Activated T-cell treated with anti-CD3 and anti-CD28 coated beads, Interleukin-2, amount 50 U/mL, for 72 hours (primary cell): Measurements from ENCODE around the gene GAGE2A. TPM values are rescaled to one million over a fixed set of nuclear protein-coding genes. Genes with fewer than 3 reads are reported as not detected.
"Not testable (repeated sequence)": the region's sequence is repeated elsewhere in the genome, so short reads cannot be mapped to it uniquely, and the experiment has no call there.

Experiments used
- ATAC-seq, 2 donors: fragments of 150-1000 bp; cut with Tn5 transposase; replicated peaks in 1 of 2; 2 replicates each; pipeline ENCODE4 v1.10.0; 2021; ENCODE audit warnings: moderate library complexity in 2 of 2, mild to moderate bottlenecking in 1 of 2
- DNase-seq, 2 donors: peaks; one replicate each; pipeline ENCODE4 v3.0.0; 2021 to 2022; ENCODE audit warnings: mixed read lengths in 1 of 2
- H3K27ac Mint-ChIP-seq: one replicate; pipeline ENCODE4 v1.8.0; 2022; ENCODE audit warnings: mild to moderate bottlenecking, moderate library complexity, mixed read lengths
- H3K27me3 Mint-ChIP-seq: one replicate; pipeline ENCODE4 v1.8.0; 2022; ENCODE audit warnings: low read depth, mixed read lengths
- H3K36me3 Mint-ChIP-seq, 2 donors: one replicate each; pipeline ENCODE4 v1.8.0; 2022; ENCODE audit warnings: mixed read lengths in 2 of 2, mild to moderate bottlenecking in 1 of 2; ENCODE audit not compliant: insufficient read depth in 2 of 2
- H3K4me1 Mint-ChIP-seq: one replicate; pipeline ENCODE4 v1.8.0; 2022; ENCODE audit warnings: low read depth, mixed read lengths
- H3K4me3 Mint-ChIP-seq, 2 donors: one replicate each; pipeline ENCODE4 v1.8.0; 2022; ENCODE audit warnings: mild to moderate bottlenecking in 2 of 2, mixed read lengths in 2 of 2, moderate library complexity in 2 of 2
- H3K9me3 Mint-ChIP-seq, 2 donors: one replicate each; pipeline ENCODE4 v1.8.0; 2022; ENCODE audit warnings: mixed read lengths in 2 of 2
- total RNA-seq, 2 donors: library from RNA; stranded (reverse); gene quantifications; one replicate each; pipeline ENCODE4 v1.2.3, GENCODE V29; 2022

The GAGE2A gene
- total RNA-seq: not detected

DNA sequence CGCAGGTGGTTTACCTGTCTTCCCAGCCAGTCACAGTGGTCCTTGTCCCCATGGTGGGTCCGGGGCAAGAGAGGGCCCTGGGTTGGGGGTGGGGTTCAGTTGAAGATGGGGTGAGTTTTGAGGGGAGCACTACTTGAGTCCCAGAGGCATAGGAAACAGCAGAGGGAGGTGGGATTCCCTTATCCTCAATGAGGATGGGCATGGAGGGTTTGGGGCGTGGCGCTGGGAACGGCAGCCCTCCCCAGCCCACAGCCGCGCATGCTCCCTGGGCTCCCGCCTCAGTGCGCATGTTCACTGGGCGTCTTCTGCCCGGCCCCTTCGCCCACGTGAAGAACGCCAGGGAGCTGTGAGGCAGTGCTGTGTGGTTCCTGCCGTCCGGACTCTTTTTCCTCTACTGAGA lies at the start of gene GAGE2A:
Gene GAGE2A (plus strand): TSS at position 301 of the 400 bp plus-strand sequence. CDS start 1,155 bp downstream, outside the sequence.
- H3K27ac Mint-ChIP-seq, H3K4me1 Mint-ChIP-seq, ATAC-seq, H3K27me3 Mint-ChIP-seq, H3K4me3 Mint-ChIP-seq, H3K36me3 Mint-ChIP-seq, H3K9me3 Mint-ChIP-seq, DNase-seq: not testable (repeated sequence)

DNA sequence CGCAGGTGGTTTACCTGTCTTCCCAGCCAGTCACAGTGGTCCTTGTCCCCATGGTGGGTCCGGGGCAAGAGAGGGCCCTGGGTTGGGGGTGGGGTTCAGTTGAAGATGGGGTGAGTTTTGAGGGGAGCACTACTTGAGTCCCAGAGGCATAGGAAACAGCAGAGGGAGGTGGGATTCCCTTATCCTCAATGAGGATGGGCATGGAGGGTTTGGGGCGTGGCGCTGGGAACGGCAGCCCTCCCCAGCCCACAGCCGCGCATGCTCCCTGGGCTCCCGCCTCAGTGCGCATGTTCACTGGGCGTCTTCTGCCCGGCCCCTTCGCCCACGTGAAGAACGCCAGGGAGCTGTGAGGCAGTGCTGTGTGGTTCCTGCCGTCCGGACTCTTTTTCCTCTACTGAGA lies 47.9 kb upstream of the GAGE2A start, which contains the start of gene GAGE12D:
Gene GAGE12D (plus strand): TSS at position 301 of the 400 bp plus-strand sequence. CDS start 1,155 bp downstream, outside the sequence.
- not testable (repeated sequence) for DNase-seq, H3K9me3 Mint-ChIP-seq, H3K27ac Mint-ChIP-seq, H3K36me3 Mint-ChIP-seq, ATAC-seq, H3K4me1 Mint-ChIP-seq, H3K27me3 Mint-ChIP-seq, H3K4me3 Mint-ChIP-seq

GRCh38 chrX:49550989-49551388 lies 38.3 kb upstream of the GAGE2A start, which contains the start of gene GAGE12E:
TSS of gene GAGE12E (plus strand) at chrX:49551289. CDS start at chrX:49552444, 1,155 bp downstream.
- not testable (repeated sequence) for H3K9me3 Mint-ChIP-seq, H3K4me3 Mint-ChIP-seq, H3K27me3 Mint-ChIP-seq, H3K4me1 Mint-ChIP-seq, H3K27ac Mint-ChIP-seq, ATAC-seq, H3K36me3 Mint-ChIP-seq, DNase-seq

DNA sequence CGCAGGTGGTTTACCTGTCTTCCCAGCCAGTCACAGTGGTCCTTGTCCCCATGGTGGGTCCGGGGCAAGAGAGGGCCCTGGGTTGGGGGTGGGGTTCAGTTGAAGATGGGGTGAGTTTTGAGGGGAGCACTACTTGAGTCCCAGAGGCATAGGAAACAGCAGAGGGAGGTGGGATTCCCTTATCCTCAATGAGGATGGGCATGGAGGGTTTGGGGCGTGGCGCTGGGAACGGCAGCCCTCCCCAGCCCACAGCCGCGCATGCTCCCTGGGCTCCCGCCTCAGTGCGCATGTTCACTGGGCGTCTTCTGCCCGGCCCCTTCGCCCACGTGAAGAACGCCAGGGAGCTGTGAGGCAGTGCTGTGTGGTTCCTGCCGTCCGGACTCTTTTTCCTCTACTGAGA lies 28.8 kb upstream of the GAGE2A start, which contains the start of gene GAGE12F:
Gene GAGE12F (plus strand): TSS at position 301 of the 400 bp plus-strand sequence. CDS start 1,155 bp downstream, outside the sequence.
- H3K36me3 Mint-ChIP-seq, H3K27ac Mint-ChIP-seq, H3K27me3 Mint-ChIP-seq, H3K9me3 Mint-ChIP-seq, DNase-seq, H3K4me1 Mint-ChIP-seq, H3K4me3 Mint-ChIP-seq, ATAC-seq: not testable (repeated sequence)

DNA sequence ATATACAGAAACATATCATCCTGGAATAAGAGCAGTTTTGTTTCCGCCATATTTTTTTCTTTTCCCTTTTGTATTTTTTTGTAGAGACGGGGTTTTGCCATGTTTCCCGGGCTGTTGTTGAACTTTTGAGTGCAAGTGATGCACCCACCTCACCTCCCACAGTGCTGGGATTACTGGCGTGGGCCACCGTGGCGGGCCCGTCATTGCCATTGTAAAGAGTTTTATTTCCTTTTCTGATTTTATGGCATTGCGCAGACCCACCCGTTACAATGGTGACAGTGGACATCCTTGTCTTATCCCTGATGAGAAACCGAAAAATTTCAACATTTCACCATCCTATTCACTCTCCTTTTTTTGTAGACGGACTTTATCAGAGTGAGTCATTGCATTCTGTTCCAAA lies 20.6 kb upstream of the GAGE2A start:
- not testable (repeated sequence) for ATAC-seq, H3K4me3 Mint-ChIP-seq, H3K27ac Mint-ChIP-seq, DNase-seq, H3K9me3 Mint-ChIP-seq, H3K4me1 Mint-ChIP-seq, H3K27me3 Mint-ChIP-seq, H3K36me3 Mint-ChIP-seq

DNA sequence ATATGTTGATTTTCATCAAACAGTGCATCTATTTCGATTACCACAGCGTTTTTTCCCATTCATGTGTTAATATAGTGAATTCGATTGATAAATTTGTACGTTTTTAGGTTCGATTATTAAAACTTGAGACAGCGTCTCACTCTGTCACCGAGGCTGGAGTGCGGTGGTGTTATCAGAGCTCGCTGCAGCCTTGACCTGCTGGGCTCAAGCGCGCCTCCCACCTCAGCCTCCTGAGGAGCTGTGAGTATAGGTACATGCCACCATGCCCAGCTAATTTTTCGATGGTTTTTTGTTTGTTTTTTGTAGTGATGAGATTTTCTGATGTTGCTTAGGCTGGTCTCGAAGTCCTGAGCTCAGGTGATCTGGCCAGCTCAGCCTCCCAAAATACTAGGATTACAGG lies 20.1 kb upstream of the GAGE2A start:
- not testable (repeated sequence) for H3K4me3 Mint-ChIP-seq, DNase-seq, H3K9me3 Mint-ChIP-seq, H3K27ac Mint-ChIP-seq, ATAC-seq, H3K36me3 Mint-ChIP-seq, H3K4me1 Mint-ChIP-seq, H3K27me3 Mint-ChIP-seq

DNA sequence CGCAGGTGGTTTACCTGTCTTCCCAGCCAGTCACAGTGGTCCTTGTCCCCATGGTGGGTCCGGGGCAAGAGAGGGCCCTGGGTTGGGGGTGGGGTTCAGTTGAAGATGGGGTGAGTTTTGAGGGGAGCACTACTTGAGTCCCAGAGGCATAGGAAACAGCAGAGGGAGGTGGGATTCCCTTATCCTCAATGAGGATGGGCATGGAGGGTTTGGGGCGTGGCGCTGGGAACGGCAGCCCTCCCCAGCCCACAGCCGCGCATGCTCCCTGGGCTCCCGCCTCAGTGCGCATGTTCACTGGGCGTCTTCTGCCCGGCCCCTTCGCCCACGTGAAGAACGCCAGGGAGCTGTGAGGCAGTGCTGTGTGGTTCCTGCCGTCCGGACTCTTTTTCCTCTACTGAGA lies 19.2 kb upstream of the GAGE2A start, which contains the start of gene GAGE12G:
Gene GAGE12G (plus strand): TSS at position 301 of the 400 bp plus-strand sequence. CDS start 1,155 bp downstream, outside the sequence.
- not testable (repeated sequence) for H3K27me3 Mint-ChIP-seq, H3K4me3 Mint-ChIP-seq, H3K9me3 Mint-ChIP-seq, DNase-seq, ATAC-seq, H3K36me3 Mint-ChIP-seq, H3K4me1 Mint-ChIP-seq, H3K27ac Mint-ChIP-seq

DNA sequence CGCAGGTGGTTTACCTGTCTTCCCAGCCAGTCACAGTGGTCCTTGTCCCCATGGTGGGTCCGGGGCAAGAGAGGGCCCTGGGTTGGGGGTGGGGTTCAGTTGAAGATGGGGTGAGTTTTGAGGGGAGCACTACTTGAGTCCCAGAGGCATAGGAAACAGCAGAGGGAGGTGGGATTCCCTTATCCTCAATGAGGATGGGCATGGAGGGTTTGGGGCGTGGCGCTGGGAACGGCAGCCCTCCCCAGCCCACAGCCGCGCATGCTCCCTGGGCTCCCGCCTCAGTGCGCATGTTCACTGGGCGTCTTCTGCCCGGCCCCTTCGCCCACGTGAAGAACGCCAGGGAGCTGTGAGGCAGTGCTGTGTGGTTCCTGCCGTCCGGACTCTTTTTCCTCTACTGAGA lies 9.6 kb upstream of the GAGE2A start, which contains the start of gene GAGE12H:
Gene GAGE12H (plus strand): TSS at position 301 of the 400 bp plus-strand sequence. CDS start 1,155 bp downstream, outside the sequence.
- H3K4me1 Mint-ChIP-seq, H3K27me3 Mint-ChIP-seq, H3K27ac Mint-ChIP-seq, H3K36me3 Mint-ChIP-seq, DNase-seq, H3K9me3 Mint-ChIP-seq, H3K4me3 Mint-ChIP-seq, ATAC-seq: not testable (repeated sequence)

DNA sequence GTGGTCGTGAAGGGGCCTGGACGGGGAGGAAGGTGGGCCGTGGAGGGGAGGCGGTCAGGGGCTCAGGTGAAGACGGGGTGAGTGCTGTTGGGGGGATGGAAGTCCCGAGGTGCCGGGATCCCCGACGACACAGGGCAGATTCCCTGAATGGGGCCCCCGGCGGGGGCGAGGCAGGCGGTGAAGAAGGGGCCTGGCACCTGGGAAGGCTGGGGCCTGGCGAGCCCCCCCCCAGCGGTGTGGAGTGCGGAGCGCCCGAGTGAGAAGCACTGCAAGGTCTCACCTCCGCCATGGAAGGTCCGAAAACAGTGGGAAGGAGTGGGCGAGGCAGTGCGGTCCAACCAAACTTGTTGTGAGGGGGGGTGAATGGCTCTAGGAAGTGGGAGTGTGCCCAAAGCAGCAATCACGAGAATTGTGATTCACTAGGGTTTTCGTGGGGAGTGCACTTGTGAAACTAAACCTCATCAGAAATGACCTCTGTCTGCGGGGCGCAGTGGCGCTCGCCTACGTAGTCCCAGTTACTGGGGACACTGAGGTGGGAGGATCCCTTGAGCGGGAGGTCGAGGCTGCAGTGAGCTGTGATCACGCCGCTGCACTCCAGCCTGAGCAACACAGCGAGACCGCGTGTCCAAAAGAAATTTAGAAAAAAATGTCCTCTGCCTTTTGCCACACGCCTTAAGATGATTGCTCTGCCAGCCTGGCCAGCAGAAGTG lies 628 bp downstream of the GAGE2A start:
- not testable (repeated sequence) for H3K27ac Mint-ChIP-seq, H3K4me1 Mint-ChIP-seq, H3K4me3 Mint-ChIP-seq, H3K9me3 Mint-ChIP-seq, ATAC-seq, H3K27me3 Mint-ChIP-seq, H3K36me3 Mint-ChIP-seq
- DNase-seq: peak; percentile 2 to 3

- H3K9me3 Mint-ChIP-seq, H3K27ac Mint-ChIP-seq, H3K36me3 Mint-ChIP-seq, H3K4me3 Mint-ChIP-seq, H3K27me3 Mint-ChIP-seq, H3K4me1 Mint-ChIP-seq, DNase-seq, ATAC-seq: not testable (repeated sequence)
Observed at GRCh38 chrX:49590488-49590887, 1.2 kb downstream of the GAGE2A start.

DNA sequence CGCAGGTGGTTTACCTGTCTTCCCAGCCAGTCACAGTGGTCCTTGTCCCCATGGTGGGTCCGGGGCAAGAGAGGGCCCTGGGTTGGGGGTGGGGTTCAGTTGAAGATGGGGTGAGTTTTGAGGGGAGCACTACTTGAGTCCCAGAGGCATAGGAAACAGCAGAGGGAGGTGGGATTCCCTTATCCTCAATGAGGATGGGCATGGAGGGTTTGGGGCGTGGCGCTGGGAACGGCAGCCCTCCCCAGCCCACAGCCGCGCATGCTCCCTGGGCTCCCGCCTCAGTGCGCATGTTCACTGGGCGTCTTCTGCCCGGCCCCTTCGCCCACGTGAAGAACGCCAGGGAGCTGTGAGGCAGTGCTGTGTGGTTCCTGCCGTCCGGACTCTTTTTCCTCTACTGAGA lies 9.4 kb downstream of the GAGE2A start, which contains the start of gene GAGE1:
Gene GAGE1 (plus strand): TSS at position 301 of the 400 bp plus-strand sequence. CDS start 1,155 bp downstream, outside the sequence.
- not testable (repeated sequence) for H3K36me3 Mint-ChIP-seq, H3K27me3 Mint-ChIP-seq, ATAC-seq, DNase-seq, H3K4me3 Mint-ChIP-seq, H3K27ac Mint-ChIP-seq, H3K9me3 Mint-ChIP-seq, H3K4me1 Mint-ChIP-seq

DNA sequence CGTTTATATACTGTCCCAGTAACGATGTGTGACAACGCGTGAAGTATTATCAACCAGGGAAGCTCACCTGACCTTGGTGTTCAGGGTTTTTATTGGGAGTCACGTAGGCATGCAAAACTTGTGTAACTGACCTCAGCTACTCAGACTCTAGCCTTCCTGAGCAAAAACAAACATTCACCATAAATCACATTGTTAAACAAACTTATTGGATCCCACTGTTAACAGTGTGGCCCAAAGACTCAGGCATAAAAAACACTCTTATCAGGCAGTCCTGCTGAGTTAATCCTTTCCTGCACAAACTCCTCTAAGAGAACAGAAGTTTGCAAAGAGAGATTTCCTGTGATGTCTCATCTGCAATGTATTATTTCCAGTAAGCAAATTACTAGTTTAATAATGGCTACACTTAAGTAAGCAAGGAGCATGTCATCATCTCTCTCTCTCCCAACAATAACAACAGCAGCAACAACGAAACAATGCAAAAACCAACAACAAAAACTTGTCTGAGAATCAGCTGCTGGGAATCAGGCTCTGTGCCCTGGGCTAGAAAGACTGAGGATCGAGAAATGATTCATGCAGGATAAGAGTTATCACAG lies 21.5 kb downstream of the GAGE2A start:
- Mint-ChIP-seq H3K9me3 (peaks cover 0 to 2% of the 10 kb centered on the region in 2 donors), H3K27ac (no peak overlapping the region), H3K36me3 (no peaks in the 10 kb centered on the region), H3K4me3 (no peak overlapping the region), H3K4me1 (no peaks in the 10 kb centered on the region), H3K27me3 (peaks cover 12% of the 10 kb centered on the region)
- no peak for DNase-seq
- ATAC-seq: no peak

DNA sequence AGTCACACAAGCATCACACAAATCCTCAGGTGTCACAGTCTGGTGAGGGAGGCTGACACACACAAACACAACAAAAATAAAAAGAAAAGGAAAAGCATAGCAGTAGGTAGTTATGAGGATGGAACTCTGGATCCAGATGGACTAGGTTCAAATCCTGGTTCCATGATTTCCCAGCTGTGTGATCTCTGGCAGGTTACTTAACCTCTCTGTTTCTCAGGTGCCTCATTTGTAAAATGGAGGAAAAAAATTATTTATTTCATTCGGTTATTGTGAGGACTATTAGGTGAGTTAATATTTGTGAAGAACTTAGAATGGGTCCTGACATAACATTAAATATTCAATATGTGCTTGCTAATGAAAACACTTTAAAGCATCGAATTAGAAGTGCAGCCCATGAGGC lies 29.3 kb downstream of the GAGE2A start:
- H3K27ac Mint-ChIP-seq: no peak overlapping the region
- H3K36me3 Mint-ChIP-seq: no peaks in the 10 kb centered on the region
- H3K4me3 Mint-ChIP-seq: no peak overlapping the region
- H3K4me1 Mint-ChIP-seq: no peaks in the 10 kb centered on the region
- DNase-seq: no peak
- no peak for ATAC-seq
- peaks cover 0 to 2% of the 10 kb centered on the region in 2 donors for H3K9me3 Mint-ChIP-seq
- H3K27me3 Mint-ChIP-seq: peaks cover 5% of the 10 kb centered on the region
